ENCODE results near the gene FMN1. TPM values are rescaled to one million over a fixed set of nuclear protein-coding genes. Genes with fewer than 3 reads are reported as not detected.

Gene FMN1
- total and polyA plus RNA-seq, 10 of the 15 experiments (the other 5 are each of a cell fraction or from before 2014, with no cell fraction given) = 0.05 to 0.16 (median 0.08) TPM; not detected in 4

DNA sequence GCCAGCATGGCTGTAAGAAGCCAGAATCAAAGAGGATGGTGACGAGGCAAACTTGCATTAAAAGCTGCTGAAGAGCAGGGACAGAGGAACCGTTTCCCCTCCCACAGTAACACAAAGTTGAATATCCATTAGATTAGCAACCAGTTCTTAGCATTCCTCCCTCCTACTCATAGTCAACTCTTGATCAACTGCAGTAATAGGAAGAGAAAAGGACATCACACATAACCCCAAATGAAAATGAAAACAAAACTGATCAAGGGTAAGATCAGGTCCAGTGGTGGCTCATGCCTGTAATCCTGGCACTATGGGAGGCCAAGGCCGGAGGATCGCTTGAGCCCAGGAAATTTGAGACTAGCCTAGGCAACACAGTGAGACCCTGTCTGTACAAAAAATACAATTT, 311.6 kb downstream of the FMN1 start (continued):
- TF ChIP-seq, protein P1, sequence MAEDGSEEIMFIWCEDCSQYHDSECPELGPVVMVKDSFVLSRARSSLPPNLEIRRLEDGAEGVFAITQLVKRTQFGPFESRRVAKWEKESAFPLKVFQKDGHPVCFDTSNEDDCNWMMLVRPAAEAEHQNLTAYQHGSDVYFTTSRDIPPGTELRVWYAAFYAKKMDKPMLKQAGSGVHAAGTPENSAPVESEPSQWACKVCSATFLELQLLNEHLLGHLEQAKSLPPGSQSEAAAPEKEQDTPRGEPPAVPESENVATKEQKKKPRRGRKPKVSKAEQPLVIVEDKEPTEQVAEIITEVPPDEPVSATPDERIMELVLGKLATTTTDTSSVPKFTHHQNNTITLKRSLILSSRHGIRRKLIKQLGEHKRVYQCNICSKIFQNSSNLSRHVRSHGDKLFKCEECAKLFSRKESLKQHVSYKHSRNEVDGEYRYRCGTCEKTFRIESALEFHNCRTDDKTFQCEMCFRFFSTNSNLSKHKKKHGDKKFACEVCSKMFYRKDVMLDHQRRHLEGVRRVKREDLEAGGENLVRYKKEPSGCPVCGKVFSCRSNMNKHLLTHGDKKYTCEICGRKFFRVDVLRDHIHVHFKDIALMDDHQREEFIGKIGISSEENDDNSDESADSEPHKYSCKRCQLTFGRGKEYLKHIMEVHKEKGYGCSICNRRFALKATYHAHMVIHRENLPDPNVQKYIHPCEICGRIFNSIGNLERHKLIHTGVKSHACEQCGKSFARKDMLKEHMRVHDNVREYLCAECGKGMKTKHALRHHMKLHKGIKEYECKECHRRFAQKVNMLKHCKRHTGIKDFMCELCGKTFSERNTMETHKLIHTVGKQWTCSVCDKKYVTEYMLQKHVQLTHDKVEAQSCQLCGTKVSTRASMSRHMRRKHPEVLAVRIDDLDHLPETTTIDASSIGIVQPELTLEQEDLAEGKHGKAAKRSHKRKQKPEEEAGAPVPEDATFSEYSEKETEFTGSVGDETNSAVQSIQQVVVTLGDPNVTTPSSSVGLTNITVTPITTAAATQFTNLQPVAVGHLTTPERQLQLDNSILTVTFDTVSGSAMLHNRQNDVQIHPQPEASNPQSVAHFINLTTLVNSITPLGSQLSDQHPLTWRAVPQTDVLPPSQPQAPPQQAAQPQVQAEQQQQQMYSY (CRISPR knock-in tag; IDR thresholded peaks at IDR 0.05) = no peak
- TF ChIP-seq GABPA (IDR thresholded peaks at IDR 0.05; ENCODE audit: low read depth) (no peak), EGR1 (IDR thresholded peaks at IDR 0.05; ENCODE audit: borderline replicate concordance in 1 of 2, low read depth in 2 of 2, low read length in 2 of 2) (no peak), RAD51 (IDR thresholded peaks at IDR 0.05) (no peak), ZBED1 (IDR thresholded peaks at IDR 0.05; ENCODE audit: borderline replicate concordance) (no peak), FOS (IDR thresholded peaks at IDR 0.05; ENCODE audit: borderline replicate concordance, extremely low read depth, insufficient read length) (no peak), NFIC (IDR thresholded peaks at IDR 0.05; ENCODE audit: low read depth, low read length) (no peak)

GRCh38 chr15:32881528-32881927, 313.0 kb downstream of the FMN1 start:
- Histone ChIP-seq H3K4me1 (ENCODE audit: control insufficient read depth, insufficient read depth, low read length) (no peaks in the 10 kb centered on the region), H3K4me2 (ENCODE audit: control insufficient read depth, insufficient read depth) (no peak overlapping the region), H3K79me2 (ENCODE audit: control insufficient read depth, insufficient read depth, low read length) (no peaks in the 10 kb centered on the region), H3K9me3 (replicated peaks; ENCODE audit: control insufficient read depth, insufficient read depth, low read length) (no peaks in the 10 kb centered on the region), H3K4me3 (no peak overlapping the region), H2AFZ (ENCODE audit: control insufficient read depth, low read depth, low read length) (no peak overlapping the region), H3K36me3 (ENCODE audit: control insufficient read depth in 2 of 2, insufficient read depth in 2 of 2, low read length in 1 of 2) (no peaks in the 10 kb centered on the region), H3K9ac (ENCODE audit: control insufficient read depth, insufficient read depth, low read length) (no peak overlapping the region), H3K27me3 (replicated peaks in 1 of 2; ENCODE audit: control insufficient read depth in 2 of 2, insufficient read depth in 2 of 2, low read length in 1 of 2) (no peaks in the 10 kb centered on the region), H3K27ac (ENCODE audit: control insufficient read depth, insufficient read depth) (no peak overlapping the region), H4K20me1 (ENCODE audit: control insufficient read depth, insufficient read depth) (no peaks in the 10 kb centered on the region)
- FAIRE-seq = no peak
- WGBS (ENCODE audit: insufficient coverage, insufficient replicate concordance, low lambda C conversion rate, missing lambda C conversion rate) = 0% methylated on average over 1 of the region's 1 CpG
- ATAC-seq = no peak
- CTCF ChIA-PET = interaction anchor here (0.7 to 1.3 kb wide), 2 partner anchors 55 to 75 kb away, joined by 3 to 6 read pairs; no protein-coding TSS in a partner anchor
- no peak for DNase-seq (ENCODE audit: low read depth, low spot score)
- intact Hi-C loops (cut with micrococcal nuclease; ENCODE audit: unreplicated experiment) (no loop called here), in situ Hi-C loops (cut with MboI) (no loop called here)
- POLR2A ChIA-PET = no interaction called here
- BruUV-seq (replicated peaks) = no TSS peak
- RAD21 ChIA-PET (ENCODE audit: unreplicated experiment) = interaction anchor here (1.0 kb wide), 1 partner anchor 55 kb away, joined by 6 read pairs; no protein-coding TSS in a partner anchor
- SMC1A ChIA-PET (ENCODE audit: uncharacterized antibody, unreplicated experiment) = interaction anchor here (0.8 to 3.0 kb wide), 2 partner anchors 55 to 74 kb away, joined by 3 to 9 read pairs; no protein-coding TSS in a partner anchor
- no peak for TF ChIP-seq HDGF (IDR thresholded peaks at IDR 0.05)
- no peak for TF ChIP-seq ESRRA (IDR thresholded peaks at IDR 0.05; ENCODE audit: low read length)
- TF ChIP-seq ZSCAN29 (IDR thresholded peaks at IDR 0.05) = no peak
- no peak for TF ChIP-seq HDAC6 (IDR thresholded peaks at IDR 0.05; ENCODE audit: unreplicated experiment)
- peak; percentile 24; the same call in 1 of the 2 replicates for TF ChIP-seq RAD21 (IDR thresholded peaks at IDR 0.05; ENCODE audit: insufficient read depth, low read depth, low read length)
- TF ChIP-seq RCOR1 (conservative IDR thresholded peaks at IDR 0.05; ENCODE audit: low read depth, low read length) = no peak
- TF ChIP-seq PAX5 (IDR thresholded peaks at IDR 0.05; ENCODE audit: borderline replicate concordance, low read depth, low read length) = no peak
- no peak for TF ChIP-seq ZNF217 (IDR thresholded peaks at IDR 0.05)
- no peak for TF ChIP-seq CBX3 (IDR thresholded peaks at IDR 0.05; ENCODE audit: borderline replicate concordance, low read depth)
- TF ChIP-seq SMC3 (IDR thresholded peaks at IDR 0.05; ENCODE audit: borderline replicate concordance, low read length) = peak; percentile 38; the same call in 1 of the 2 replicates
- no peak for TF ChIP-seq IRF3 (IDR thresholded peaks at IDR 0.05)

All from GM12878 (cell line).